GM06990 (cell line): ENCODE measurements around the gene CENPF.
A peak's percentile ranks its signal among the peaks of the same experiment; 100 is the strongest.
"Not testable (repeated sequence)": the region's sequence is repeated elsewhere in the genome, so short reads cannot be mapped to it uniquely, and the experiment has no call there.

Source experiments
- DNase-seq: peaks from one replicate; pipeline ENCODE4 v3.0.0-alpha.2; 2011; ENCODE audit not compliant: insufficient read length; ENCODE audit errors: extremely low read depth
- H3K27me3 ChIP-seq: replicated peaks from 2 replicates; pipeline ENCODE4 v1.6.0; 2011; ENCODE audit warnings: low read length; ENCODE audit not compliant: control insufficient read depth, insufficient read depth
- H3K36me3 ChIP-seq: 2 replicates; pipeline ENCODE4 v1.5.1; 2011; ENCODE audit warnings: low read length; ENCODE audit not compliant: control insufficient read depth, insufficient read depth
- H3K4me3 ChIP-seq: replicated peaks from 2 replicates; pipeline ENCODE4 v1.5.1; 2011; ENCODE audit warnings: low read depth, mild to moderate bottlenecking, control low read depth, low read length
- TF ChIP-seq, protein P1 (sequence below): IDR thresholded peaks from 2 replicates; pipeline ENCODE4 v1.5.1; 2011; ENCODE audit warnings: low read length, control low read depth, mild to moderate bottlenecking, inconsistent platforms; ENCODE audit not compliant: insufficient read depth, poor library complexity, severe bottlenecking

CENPF gene

DNA sequence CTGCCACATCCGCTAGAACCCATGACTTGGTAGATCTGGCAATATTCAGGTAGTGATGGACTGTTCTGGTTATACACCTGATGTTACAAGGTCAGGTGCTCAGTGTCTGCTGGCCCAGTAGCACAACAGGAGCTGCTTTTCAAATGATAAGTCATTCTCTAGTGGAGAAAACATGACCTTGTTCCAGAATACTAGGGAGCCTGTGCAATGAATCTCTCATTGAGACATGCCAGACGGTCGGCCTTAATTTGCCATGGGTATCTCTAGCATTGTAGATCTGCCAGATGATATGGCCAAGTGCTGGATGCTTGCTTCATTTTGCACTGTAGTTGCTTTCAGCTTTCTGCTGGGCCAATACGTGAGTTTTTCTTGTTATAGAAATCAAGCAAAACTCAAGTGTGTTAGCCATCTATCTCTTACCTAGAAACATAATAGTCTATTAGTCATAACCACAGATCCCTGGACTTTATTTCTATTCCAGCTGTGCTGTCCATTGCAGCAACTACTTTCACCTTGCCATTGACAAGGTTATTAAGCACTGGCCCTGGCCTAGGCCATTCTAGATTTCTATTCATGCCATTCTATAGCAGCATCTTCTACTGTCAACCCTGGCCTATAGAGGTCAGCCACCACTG lies 13.9 kb upstream of the CENPF start:
- Histone ChIP-seq H3K4me3 (no peak overlapping the region), H3K36me3 (no peaks in the 10 kb centered on the region), H3K27me3 (no peaks in the 10 kb centered on the region)
- TF ChIP-seq, protein P1, sequence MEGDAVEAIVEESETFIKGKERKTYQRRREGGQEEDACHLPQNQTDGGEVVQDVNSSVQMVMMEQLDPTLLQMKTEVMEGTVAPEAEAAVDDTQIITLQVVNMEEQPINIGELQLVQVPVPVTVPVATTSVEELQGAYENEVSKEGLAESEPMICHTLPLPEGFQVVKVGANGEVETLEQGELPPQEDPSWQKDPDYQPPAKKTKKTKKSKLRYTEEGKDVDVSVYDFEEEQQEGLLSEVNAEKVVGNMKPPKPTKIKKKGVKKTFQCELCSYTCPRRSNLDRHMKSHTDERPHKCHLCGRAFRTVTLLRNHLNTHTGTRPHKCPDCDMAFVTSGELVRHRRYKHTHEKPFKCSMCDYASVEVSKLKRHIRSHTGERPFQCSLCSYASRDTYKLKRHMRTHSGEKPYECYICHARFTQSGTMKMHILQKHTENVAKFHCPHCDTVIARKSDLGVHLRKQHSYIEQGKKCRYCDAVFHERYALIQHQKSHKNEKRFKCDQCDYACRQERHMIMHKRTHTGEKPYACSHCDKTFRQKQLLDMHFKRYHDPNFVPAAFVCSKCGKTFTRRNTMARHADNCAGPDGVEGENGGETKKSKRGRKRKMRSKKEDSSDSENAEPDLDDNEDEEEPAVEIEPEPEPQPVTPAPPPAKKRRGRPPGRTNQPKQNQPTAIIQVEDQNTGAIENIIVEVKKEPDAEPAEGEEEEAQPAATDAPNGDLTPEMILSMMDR: no peak
- no peak for DNase-seq

DNA sequence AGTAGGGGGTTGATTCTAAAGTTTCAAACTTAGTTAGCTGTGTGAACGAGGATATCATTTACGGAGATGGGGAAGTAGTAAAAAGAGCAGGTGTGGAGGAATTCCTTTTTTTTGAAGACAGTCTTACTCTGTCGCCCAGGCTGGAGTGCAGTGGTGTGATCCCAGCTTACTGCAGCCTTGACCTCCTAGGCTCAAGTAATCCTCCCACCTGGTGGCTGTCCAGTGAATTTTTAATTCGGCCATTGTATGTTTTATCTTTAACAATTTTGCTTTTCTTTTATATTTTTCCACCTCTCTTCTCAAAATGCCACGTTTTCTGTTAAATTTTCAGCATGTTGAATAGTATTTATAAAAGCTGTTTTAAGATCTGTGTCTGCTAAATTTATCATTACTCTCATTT lies 12.3 kb upstream of the CENPF start:
- Histone ChIP-seq H3K36me3 (no peaks in the 10 kb centered on the region), H3K27me3 (no peaks in the 10 kb centered on the region), H3K4me3 (no peak overlapping the region)
- DNase-seq: no peak
- TF ChIP-seq, protein P1: no peak

DNA sequence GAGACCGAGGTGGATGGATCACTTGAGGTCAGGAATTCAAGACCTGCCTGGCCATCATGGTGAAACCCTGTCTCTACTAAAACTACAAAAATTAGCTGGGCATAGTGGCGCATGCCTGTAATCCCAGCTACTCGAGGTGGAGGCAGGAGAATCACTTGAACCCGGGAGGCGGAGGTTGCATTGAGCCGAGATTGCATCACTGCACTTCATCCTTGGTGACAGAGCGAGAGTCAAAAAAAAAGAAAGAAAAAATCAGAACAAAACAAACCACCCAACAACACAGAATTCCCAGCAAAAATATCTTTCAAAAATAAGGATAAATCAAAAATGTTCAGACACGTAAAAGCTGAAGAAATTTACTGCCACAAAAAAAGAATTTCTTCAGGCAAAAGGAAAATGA lies 11.1 kb upstream of the CENPF start:
- DNase-seq, H3K27me3 ChIP-seq, H3K36me3 ChIP-seq, H3K4me3 ChIP-seq: not testable (repeated sequence)

- no peak overlapping the region for H3K4me3 ChIP-seq
- no peak for DNase-seq
- TF ChIP-seq, protein P1: no peak
- no peaks in the 10 kb centered on the region for H3K36me3 ChIP-seq
- no peaks in the 10 kb centered on the region for H3K27me3 ChIP-seq
These were observed 9.8 kb upstream of the CENPF start for GRCh38 chr1:214593158-214593557.

DNA sequence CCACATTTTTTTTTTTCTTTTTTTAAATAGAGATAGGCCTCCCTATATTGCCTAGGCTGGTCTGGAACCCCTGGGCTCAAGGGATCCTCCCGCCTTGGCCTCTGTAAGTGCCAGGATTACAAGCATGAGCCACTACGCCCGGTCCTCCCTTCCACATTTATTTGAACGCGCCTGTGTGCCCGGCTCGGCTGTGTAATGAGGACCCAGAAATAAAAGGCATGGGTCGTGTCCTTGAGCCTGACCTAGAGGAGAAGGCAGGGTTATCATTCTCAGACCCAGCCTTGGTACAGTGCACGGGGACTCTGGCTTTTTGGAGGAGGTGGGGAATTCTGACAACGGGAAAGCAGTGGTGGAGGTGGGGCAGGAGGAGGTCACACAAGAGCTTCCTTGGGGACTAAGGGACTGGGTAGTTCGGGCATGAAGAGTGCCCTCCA lies 841 bp downstream of the CENPF start:
- no peaks in the 10 kb centered on the region for H3K36me3 ChIP-seq
- peak; percentile 27 for DNase-seq
- TF ChIP-seq, protein P1: no peak

GRCh38 chr1:214604523-214604922 lies 1.5 kb downstream of the CENPF start:
- peak overlapping the region; percentile 80 for H3K4me3 ChIP-seq
- H3K36me3 ChIP-seq: peaks cover 1% of the 10 kb centered on the region; the same call in 1 of the 2 replicates
- no peak for DNase-seq
- TF ChIP-seq, protein P1: no peak
- H3K27me3 ChIP-seq: no peaks in the 10 kb centered on the region

More for the DNA sequence above, 841 bp downstream of the CENPF start:
- H3K27me3 ChIP-seq: no peaks in the 10 kb centered on the region
- peak overlapping the region; percentile 80 for H3K4me3 ChIP-seq

DNA sequence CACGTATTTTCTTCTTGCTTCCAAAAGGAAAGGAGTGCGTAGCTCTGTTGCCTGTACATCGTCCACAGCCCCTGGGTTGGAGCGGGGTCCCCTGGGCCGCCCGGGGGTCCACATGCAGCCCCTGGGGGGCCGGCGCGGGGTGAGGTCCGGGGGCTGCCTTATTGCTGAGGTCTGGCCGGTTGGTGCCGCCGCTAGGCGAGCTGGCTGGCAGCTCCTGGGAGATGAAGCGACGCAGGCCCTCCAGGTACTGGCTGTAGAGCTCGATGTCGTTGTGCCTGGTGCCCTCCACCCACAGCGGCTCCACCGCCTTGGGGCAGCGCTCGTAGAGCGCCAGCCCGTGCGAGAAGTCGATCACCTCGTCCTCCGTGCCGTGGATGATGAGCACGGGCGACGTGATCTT lies 2.5 kb downstream of the CENPF start:
- not testable (repeated sequence) for H3K27me3 ChIP-seq, H3K36me3 ChIP-seq, H3K4me3 ChIP-seq, DNase-seq

DNA sequence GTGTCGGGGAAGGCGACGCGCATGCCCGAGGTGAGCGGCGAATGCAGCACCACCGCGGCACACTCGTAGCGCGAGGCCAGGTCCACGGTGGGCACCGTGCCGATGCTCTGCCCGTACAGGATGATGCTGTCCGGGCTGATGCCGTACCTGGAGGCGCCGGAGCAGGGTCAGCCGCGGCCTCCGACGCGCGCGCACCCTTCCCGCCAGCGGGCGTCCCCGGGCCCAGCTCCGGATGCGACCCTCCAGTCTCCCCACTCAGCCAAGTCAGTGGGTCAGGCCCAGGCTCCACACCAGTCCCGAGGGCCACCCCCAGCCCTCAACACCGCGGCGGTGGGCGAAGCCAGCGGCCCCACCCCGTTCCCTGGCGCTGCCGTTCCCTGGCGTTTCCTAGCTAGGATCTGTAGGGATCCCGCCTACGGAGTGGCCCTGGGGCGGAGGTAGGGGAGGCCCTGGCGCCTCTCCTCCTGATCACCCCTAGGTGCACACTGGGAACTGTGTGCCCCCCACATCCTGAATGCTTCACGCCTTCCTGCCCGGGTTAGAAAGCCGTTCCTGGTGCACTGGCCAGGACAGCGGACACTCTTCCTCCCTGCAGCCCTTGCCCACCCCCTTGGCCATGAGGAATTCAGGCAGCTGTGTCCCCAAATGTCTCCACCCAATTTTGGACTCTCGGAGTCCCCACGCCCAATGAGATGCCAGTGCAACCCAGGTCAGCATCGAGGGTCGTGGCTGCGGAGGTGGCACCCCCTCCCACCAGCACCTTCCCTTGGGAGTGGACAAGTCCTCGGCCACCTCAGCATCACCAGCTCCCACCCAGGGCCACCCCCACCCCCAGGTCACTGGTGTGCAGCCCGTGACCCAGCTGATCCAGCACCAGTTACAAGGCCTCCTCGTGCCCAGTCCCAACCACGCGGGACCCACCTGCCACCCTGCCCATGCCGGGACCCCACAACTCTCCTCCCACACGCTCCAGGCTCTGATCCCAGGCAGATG lies 3.2 kb downstream of the CENPF start:
- H3K27me3 ChIP-seq, DNase-seq, H3K36me3 ChIP-seq, H3K4me3 ChIP-seq: not testable (repeated sequence)
